Measurements from ENCODE around the gene PDE12.

Gene PDE12

GRCh38 chr3:57555738-57556458 lies at the start of gene PDE12:
Gene PDE12 (plus strand): TSS chr3:57556274. CDS start chr3:57556380, 106 bp downstream.
- TF ChIP-seq CTCF (conservative IDR thresholded peaks at IDR 0.05; ENCODE audit: low read depth, low read length) = no peak
- peak; percentile 93 for DNase-seq (ENCODE audit: low read depth)
- peak within 1 kb of the TSS; percentile 95 for H3K4me3 ChIP-seq (ENCODE audit: low read depth, low read length)

- TF ChIP-seq CTCF (conservative IDR thresholded peaks at IDR 0.05; ENCODE audit: low read depth, low read length) = no peak
- peak; percentile 42 for DNase-seq (ENCODE audit: low read depth)
- peak overlapping the region; percentile 3 for H3K4me3 ChIP-seq (ENCODE audit: low read depth, low read length)
Measured at GRCh38 chr3:57512166-57512565, 43.9 kb upstream of the PDE12 start.

- TF ChIP-seq CTCF (conservative IDR thresholded peaks at IDR 0.05; ENCODE audit: low read depth, low read length) = no peak
- H3K4me3 ChIP-seq (ENCODE audit: low read depth, low read length) = no peak overlapping the region
- peak; percentile 65 for DNase-seq (ENCODE audit: low read depth)
Measured at GRCh38 chr3:57518276-57518915, 37.7 kb upstream of the PDE12 start.

- DNase-seq (ENCODE audit: low read depth) = peak; percentile 26
- H3K4me3 ChIP-seq (ENCODE audit: low read depth, low read length) = no peak overlapping the region
- no peak for TF ChIP-seq CTCF (conservative IDR thresholded peaks at IDR 0.05; ENCODE audit: low read depth, low read length)
Measured at GRCh38 chr3:57530071-57530608, 25.9 kb upstream of the PDE12 start.

GRCh38 chr3:57538465-57538864 lies 17.6 kb upstream of the PDE12 start:
- DNase-seq (ENCODE audit: low read depth) = no peak

More at GRCh38 chr3:57538465-57538864, 17.6 kb upstream of the PDE12 start:
- no peak for TF ChIP-seq CTCF (conservative IDR thresholded peaks at IDR 0.05; ENCODE audit: low read depth, low read length)
- no peak overlapping the region for H3K4me3 ChIP-seq (ENCODE audit: low read depth, low read length)
